HG03066 (cell line): ENCODE data around the gene PLD4.
"Not testable (repeated sequence)": the region's sequence is repeated elsewhere in the genome, so short reads cannot be mapped to it uniquely, and the experiment has no call there.

Experiments used
- ATAC-seq: cut with Tn5 transposase; IDR thresholded peaks from one replicate; pipeline ENCODE4 v1.9.1; 2021; ENCODE audit warnings: low read depth; ENCODE audit not compliant: unreplicated experiment

PLD4 gene

GRCh38 chr14:104924421-104925213 lies at the start of gene PLD4:
TSS of gene PLD4 (plus strand) at chr14:104924879. CDS start at chr14:104927141, 2,262 bp downstream.
- no peak for ATAC-seq

GRCh38 chr14:104875412-104875751 lies 49.3 kb upstream of the PLD4 start:
- ATAC-seq, result no peak

- no peak for ATAC-seq
Observed at GRCh38 chr14:104875811-104876210, 48.9 kb upstream of the PLD4 start.

- ATAC-seq, result no peak
Observed at GRCh38 chr14:104876251-104876699, 48.4 kb upstream of the PLD4 start.

- no peak for ATAC-seq
Observed at GRCh38 chr14:104877066-104877805, 47.4 kb upstream of the PLD4 start.

GRCh38 chr14:104877806-104878550 lies 46.7 kb upstream of the PLD4 start:
- ATAC-seq, result no peak

GRCh38 chr14:104878582-104878981 lies 46.1 kb upstream of the PLD4 start:
- ATAC-seq, result no peak

GRCh38 chr14:104879201-104879982 lies 45.3 kb upstream of the PLD4 start:
- no peak for ATAC-seq

GRCh38 chr14:104879983-104880565 lies 44.6 kb upstream of the PLD4 start:
- ATAC-seq, result no peak

GRCh38 chr14:104880584-104881210 lies 44.0 kb upstream of the PLD4 start:
- no peak for ATAC-seq

GRCh38 chr14:104881369-104881979 lies 43.2 kb upstream of the PLD4 start:
- no peak for ATAC-seq

GRCh38 chr14:104882325-104882973 lies 42.2 kb upstream of the PLD4 start:
- no peak for ATAC-seq

- ATAC-seq, result no peak
Observed at GRCh38 chr14:104882991-104883660, 41.6 kb upstream of the PLD4 start.

- no peak for ATAC-seq
Observed at GRCh38 chr14:104883681-104884361, 40.9 kb upstream of the PLD4 start.

- not testable (repeated sequence) for ATAC-seq
Observed at GRCh38 chr14:104884381-104884780, 40.3 kb upstream of the PLD4 start.

- ATAC-seq, result no peak
Observed at GRCh38 chr14:104885031-104885972, 39.4 kb upstream of the PLD4 start.
